SKM-1 treated with dmso at 0.1 percent for 144 hours (cell line): ENCODE measurements around the gene MUC6.
"Not testable (repeated sequence)": the region's sequence is repeated elsewhere in the genome, so short reads cannot be mapped to it uniquely, and the experiment has no call there.

Experiments used
- DNase-seq: peaks from one replicate; lab custom pipeline; 2025; ENCODE audit not compliant: unreplicated experiment; lab: John Stamatoyannopoulos, UW

The MUC6 gene

GRCh38 chr11:990101-990500, 46.4 kb downstream of the MUC6 start:
- DNase-seq: no peak

GRCh38 chr11:987671-988070, 48.8 kb downstream of the MUC6 start:
- no peak for DNase-seq

GRCh38 chr11:986952-987305, 49.6 kb downstream of the MUC6 start:
- no peak for DNase-seq

- no peak for DNase-seq
Observed at GRCh38 chr11:986270-986951, 50.1 kb downstream of the MUC6 start.

- DNase-seq: no peak
Observed at GRCh38 chr11:985848-986247, 50.7 kb downstream of the MUC6 start.

DNA sequence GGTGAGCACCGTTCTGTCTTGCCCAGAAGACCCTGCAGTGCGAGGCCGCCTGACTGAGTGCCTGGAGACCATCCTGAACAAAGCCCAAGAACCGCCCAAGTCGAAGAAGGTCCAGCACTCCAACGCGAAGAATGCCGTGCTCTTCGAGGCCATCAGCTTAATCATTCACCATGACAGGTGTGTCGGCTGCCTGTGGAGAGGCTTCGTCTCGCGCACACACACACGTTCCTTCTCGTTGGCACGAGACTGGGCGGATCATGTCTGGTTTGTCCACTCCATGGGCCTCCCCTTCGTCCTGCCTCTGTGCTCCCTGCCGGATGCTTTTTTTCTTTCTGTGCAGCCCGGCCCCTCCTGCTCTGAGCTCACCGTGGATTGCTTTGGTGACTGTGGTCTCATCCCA, 51.1 kb downstream of the MUC6 start:
- DNase-seq: no peak

DNA sequence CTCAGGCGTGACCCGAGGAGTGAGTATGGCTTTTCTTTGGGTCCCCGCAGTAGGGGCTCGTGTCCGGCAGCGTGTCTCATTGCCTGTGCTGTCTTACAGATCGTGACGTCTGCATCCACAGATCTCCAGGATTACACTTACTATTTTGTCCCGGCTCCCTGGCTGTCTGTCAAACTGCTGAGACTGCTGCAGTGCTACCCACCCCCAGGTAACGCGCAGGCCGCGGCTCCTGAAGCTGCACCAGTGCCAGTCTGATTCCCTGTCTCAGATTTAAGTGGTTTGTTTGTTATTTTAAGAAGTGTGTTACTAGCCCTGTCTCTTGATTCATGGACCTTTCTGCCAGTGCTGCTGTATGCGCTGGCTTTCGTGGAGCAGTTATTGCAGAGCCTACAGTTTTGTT, 52.0 kb downstream of the MUC6 start:
- no peak for DNase-seq

DNA sequence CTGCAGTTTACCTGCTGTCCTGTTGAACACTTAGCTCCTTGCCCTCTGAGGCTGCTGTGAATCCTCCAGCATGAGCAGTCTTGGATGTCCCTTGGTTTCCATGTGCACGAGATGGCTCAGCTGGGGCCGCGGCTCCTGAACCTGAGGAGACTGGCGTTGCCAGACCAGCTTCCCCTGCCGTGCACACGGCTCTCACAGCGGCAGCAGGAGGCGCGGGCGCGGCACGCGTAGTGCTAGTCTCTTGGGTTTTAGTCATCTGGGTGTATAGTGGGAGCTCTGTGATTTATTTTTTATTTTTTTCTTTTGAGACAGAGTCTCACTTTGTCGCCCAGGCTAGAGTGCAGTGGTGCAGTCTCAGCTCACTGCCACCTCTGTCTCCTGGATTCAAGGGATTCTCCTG, 54.8 kb downstream of the MUC6 start:
- no peak for DNase-seq

DNA sequence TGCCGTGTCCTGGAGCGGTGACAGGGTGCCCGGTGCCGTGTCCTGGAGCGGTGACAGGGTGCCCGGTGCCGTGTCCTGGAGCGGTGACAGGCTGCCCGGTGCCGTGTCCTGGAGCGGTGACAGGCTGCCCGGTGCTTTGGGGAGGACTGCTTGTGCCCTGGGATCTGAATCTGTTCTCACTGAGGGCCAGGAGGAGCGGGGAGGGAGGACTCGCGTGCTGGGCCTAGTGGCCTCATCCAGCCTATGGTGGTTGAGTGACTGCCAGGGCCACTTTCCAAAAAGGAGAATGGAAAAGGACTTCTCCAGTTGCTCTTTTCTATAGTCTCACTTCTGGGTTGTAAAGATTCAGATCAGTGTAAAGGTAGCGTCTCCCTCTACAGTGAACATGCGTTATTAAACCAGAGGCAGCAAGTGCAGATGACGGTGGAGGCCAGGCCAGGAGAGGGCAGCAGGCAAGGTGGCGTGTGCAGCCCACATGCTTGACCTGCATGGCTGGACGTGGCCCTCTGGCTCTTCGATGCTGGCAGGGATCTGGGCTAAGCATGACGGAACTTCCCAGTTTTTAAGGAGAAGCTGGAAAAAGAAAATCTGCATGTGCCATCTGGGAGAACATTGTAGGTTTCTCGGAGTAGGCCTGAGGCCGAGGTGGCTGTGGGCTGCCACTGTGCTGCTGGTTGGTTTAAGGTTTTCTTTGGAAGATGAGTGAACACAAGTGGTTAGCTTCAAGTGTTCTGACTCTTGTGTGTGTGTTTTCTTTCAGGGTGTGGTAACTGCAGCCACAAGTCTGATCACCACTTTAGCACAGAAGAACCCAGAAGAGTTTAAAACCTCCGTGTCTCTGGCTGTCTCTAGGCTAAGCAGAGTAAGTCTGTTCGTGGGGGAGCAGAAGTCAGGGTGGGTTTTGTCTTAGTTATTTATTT, 55.8 kb downstream of the MUC6 start:
- no peak for DNase-seq

GRCh38 chr11:978781-979180, 57.7 kb downstream of the MUC6 start:
- DNase-seq: no peak

GRCh38 chr11:977830-978720, 58.4 kb downstream of the MUC6 start:
- no peak for DNase-seq

GRCh38 chr11:976431-977160, 59.9 kb downstream of the MUC6 start:
- no peak for DNase-seq

GRCh38 chr11:975827-976226, 60.7 kb downstream of the MUC6 start:
- no peak for DNase-seq

DNA sequence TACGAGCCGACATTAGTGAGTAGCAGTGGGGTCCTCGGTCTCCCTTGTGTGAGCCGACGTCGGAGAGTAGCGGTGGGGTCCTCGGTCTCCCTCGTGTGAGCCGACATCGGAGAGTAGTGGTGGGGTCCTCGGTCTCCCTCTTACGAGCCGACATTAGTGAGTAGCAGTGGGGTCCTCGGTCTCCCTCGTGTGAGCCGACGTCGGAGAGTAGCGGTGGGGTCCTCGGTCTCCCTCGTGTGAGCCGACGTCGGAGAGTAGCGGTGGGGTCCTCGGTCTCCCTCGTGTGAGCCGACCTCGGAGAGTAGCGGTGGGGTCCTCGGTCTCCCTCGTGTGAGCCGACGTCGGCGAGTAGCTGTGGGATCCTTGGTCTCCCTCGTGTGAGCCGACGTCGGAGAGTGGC, 61.1 kb downstream of the MUC6 start:
- not testable (repeated sequence) for DNase-seq

- no peak for DNase-seq
Observed at GRCh38 chr11:973237-973636, 63.3 kb downstream of the MUC6 start.

DNA sequence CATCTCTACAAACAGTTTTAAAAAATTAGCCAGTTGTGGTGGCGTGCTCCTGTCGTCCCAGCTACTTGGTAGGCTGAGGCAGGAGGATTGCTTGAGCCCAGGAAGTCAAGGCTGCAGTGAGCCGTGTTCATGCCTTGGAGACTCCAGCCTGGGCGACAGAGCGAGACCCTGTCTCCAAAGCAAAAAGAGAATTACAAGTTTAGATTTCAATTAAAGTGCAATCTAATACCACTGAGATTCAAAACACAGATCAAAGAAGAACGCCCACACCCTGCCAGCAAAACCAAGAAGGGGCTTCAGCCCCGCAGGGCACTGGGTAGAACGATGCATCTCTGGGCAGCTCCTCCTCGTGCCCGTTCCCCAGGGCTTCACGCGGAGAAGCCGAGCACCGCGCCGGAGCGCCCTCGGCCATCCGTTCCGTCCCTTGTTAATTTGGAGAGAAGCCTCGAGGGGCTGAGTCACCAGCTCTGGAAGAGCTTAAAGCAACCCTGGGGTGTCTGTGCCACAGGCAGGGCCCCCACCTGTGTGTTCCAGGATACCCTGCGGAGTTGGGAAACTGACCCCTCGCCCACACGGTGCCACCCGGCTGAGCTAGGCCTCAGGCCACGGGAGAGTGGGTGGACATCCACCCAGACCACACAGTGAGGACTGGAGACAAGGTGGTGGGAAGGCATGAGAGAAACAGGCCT, 63.9 kb downstream of the MUC6 start:
- DNase-seq: no peak

- no peak for DNase-seq
Observed at GRCh38 chr11:971731-972365, 64.7 kb downstream of the MUC6 start.

DNA sequence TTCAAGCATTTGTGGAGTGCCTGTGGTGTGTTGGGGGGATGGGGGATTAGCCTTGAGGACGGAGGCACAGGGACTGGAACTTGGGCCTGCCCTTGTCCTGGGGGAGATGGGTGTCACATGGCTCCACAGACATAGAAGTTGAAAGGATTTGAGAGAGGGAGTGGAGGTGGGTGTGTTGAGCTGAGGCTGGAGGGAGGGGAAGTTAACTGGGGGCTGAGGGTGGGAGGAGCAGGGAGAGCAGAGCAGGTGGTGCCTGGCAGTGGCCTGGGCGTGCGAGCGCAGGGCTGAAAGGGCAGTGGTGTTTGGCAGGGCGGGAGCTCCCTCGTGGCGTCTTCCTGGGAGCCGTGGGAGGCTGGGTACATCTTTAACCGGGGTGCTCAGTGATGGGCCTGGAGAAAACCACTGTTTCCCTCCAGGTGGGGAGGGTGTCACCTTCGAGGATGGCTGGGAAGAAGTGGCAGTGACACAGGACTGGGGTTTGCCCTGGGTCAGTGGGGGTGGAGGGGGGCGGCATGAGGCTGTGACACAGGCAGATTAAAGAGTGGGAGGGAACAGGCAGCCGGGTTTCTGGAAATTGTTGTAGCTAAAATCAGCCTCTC, 65.3 kb downstream of the MUC6 start:
- DNase-seq: no peak

DNA sequence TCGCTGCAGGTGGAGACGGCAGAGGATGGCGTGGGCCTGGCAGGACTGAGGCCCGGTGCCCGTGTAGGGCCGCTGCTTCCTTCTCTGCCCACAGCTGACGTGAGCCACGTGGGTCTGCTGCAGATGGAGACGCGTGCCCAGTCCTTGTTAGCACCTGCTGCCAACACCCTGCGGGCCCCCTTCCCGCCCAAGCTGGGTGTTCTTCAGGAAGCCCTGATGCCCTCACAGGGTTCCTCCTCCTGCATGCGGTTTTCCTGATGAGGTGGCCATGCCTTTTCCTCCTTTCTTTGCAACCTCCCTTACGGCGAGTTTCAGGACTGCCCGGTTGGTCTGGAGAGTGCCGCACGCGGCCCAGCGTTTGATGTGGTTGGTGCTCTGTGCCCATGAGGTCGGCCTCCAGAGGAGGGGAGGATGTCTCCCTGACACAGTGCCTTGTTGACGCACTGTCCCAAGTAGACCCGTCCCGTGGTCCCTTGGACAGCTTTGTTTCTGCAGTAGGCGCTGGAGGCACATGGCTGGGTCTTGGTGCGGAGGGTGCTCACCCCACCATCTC, 66.1 kb downstream of the MUC6 start:
- no peak for DNase-seq
